ENCODE results near the gene ANKMY1.

- TF ChIP-seq POLR2A (IDR thresholded peaks at IDR 0.05) (no peak), CTCF (IDR thresholded peaks at IDR 0.05 in 8 of 11, conservative IDR thresholded peaks at IDR 0.05 in 3 of 11) (no peak), POLR2AphosphoS5 (IDR thresholded peaks at IDR 0.05) (no peak)
Measured at GRCh38 chr2:240473211-240473610, 84.6 kb downstream of the ANKMY1 start.

Data from spleen (tissue), 7 donors.